ENCODE data around the gene GAGE12J. TPM values are rescaled to one million over a fixed set of nuclear protein-coding genes. Genes with fewer than 3 reads are reported as not detected.

GAGE12J gene
- total RNA-seq, 1 experiment from 2014 or later = not detected

GRCh38 chrX:49278081-49278480, 43.8 kb upstream of the GAGE12J start:
- H2AFZ ChIP-seq = no peak overlapping the region
- H3K4me1 ChIP-seq (replicated peaks; ENCODE audit: insufficient read depth) = no peaks in the 10 kb centered on the region
- H3K4me3 ChIP-seq = no peak overlapping the region
- no peaks in the 10 kb centered on the region for H3K36me3 ChIP-seq (ENCODE audit: low read depth)
- no peak for DNase-seq
- H3K27ac ChIP-seq = no peak overlapping the region
- BruUV-seq (replicated peaks) = no TSS peak
- no peaks in the 10 kb centered on the region for H3K79me2 ChIP-seq (ENCODE audit: low read depth)
- intact Hi-C loops (cut with micrococcal nuclease; ENCODE audit: unreplicated experiment) = no loop called here
- TF ChIP-seq EZH2 (IDR thresholded peaks at IDR 0.05; ENCODE audit: low read depth) (no peak), CTCF (conservative IDR thresholded peaks at IDR 0.05) (no peak)
- no peaks in the 10 kb centered on the region for H4K20me1 ChIP-seq (ENCODE audit: insufficient read depth)
- H3K4me2 ChIP-seq = no peak overlapping the region
- H3K9me3 ChIP-seq (ENCODE audit: insufficient read depth, low read depth) = no peaks in the 10 kb centered on the region
- no peaks in the 10 kb centered on the region for H3K27me3 ChIP-seq (ENCODE audit: insufficient read depth, low read depth)
- no peaks in the 10 kb centered on the region for H3F3A ChIP-seq (ENCODE audit: insufficient read depth, low read depth)
- POLR2A ChIA-PET (ENCODE audit: unreplicated experiment) = no interaction called here
- H3K9me2 ChIP-seq (ENCODE audit: insufficient read depth) = no peaks in the 10 kb centered on the region
- CTCF ChIA-PET = no interaction called here

- Histone ChIP-seq H3K4me2 (no peak overlapping the region), H3K27me3 (ENCODE audit: insufficient read depth, low read depth) (no peaks in the 10 kb centered on the region), H3K79me2 (ENCODE audit: low read depth) (no peaks in the 10 kb centered on the region), H3K27ac (no peak overlapping the region), H3K4me1 (replicated peaks; ENCODE audit: insufficient read depth) (no peaks in the 10 kb centered on the region), H3K4me3 (no peak overlapping the region), H3K9me3 (ENCODE audit: insufficient read depth, low read depth) (no peaks in the 10 kb centered on the region), H3F3A (ENCODE audit: insufficient read depth, low read depth) (no peaks in the 10 kb centered on the region), H3K9me2 (ENCODE audit: insufficient read depth) (no peaks in the 10 kb centered on the region), H4K20me1 (ENCODE audit: insufficient read depth) (no peaks in the 10 kb centered on the region), H3K36me3 (ENCODE audit: low read depth) (no peaks in the 10 kb centered on the region), H2AFZ (no peak overlapping the region)
- no peak for TF ChIP-seq EZH2 (IDR thresholded peaks at IDR 0.05; ENCODE audit: low read depth)
- TF ChIP-seq CTCF (conservative IDR thresholded peaks at IDR 0.05) = no peak
- no TSS peak for BruUV-seq (replicated peaks)
- POLR2A ChIA-PET (ENCODE audit: unreplicated experiment) = no interaction called here
- DNase-seq = no peak
- CTCF ChIA-PET = no interaction called here
- intact Hi-C loops (cut with micrococcal nuclease; ENCODE audit: unreplicated experiment) = no loop called here
Observed at GRCh38 chrX:49282647-49283011, 39.2 kb upstream of the GAGE12J start.

GRCh38 chrX:49284212-49284611, 37.6 kb upstream of the GAGE12J start:
- Histone ChIP-seq H3F3A (ENCODE audit: insufficient read depth, low read depth) (no peaks in the 10 kb centered on the region), H3K4me1 (replicated peaks; ENCODE audit: insufficient read depth) (no peaks in the 10 kb centered on the region), H3K79me2 (ENCODE audit: low read depth) (no peaks in the 10 kb centered on the region), H3K27ac (no peak overlapping the region), H3K4me3 (no peak overlapping the region), H3K27me3 (ENCODE audit: insufficient read depth, low read depth) (no peaks in the 10 kb centered on the region), H3K9me2 (ENCODE audit: insufficient read depth) (no peaks in the 10 kb centered on the region), H3K4me2 (no peak overlapping the region), H3K36me3 (ENCODE audit: low read depth) (no peaks in the 10 kb centered on the region), H2AFZ (no peak overlapping the region), H3K9me3 (ENCODE audit: insufficient read depth, low read depth) (no peaks in the 10 kb centered on the region), H4K20me1 (ENCODE audit: insufficient read depth) (no peaks in the 10 kb centered on the region)
- intact Hi-C loops (cut with micrococcal nuclease; ENCODE audit: unreplicated experiment) = no loop called here
- ChIA-PET CTCF (no interaction called here), POLR2A (ENCODE audit: unreplicated experiment) (no interaction called here)
- DNase-seq = no peak
- TF ChIP-seq EZH2 (IDR thresholded peaks at IDR 0.05; ENCODE audit: low read depth) = no peak
- no peak for TF ChIP-seq CTCF (conservative IDR thresholded peaks at IDR 0.05)
- BruUV-seq (replicated peaks) = no TSS peak
